Stomach smooth muscle (tissue), 2 donors: ENCODE measurements around the gene CATSPERD.
"Not testable (repeated sequence)": the region's sequence is repeated elsewhere in the genome, so short reads cannot be mapped to it uniquely, and the experiment has no call there.

Source experiments
- H3K27ac ChIP-seq: one replicate; pipeline ENCODE4 v1.7.0; 2013; ENCODE audit warnings: mild to moderate bottlenecking, low read length, inconsistent platforms
- H3K27me3 ChIP-seq, 2 donors: one replicate each; pipeline ENCODE4 v1.7.0; 2013; ENCODE audit warnings: low read length in 2 of 2; ENCODE audit not compliant: insufficient read depth in 2 of 2, control insufficient read depth in 1 of 2
- H3K36me3 ChIP-seq, 2 donors: one replicate each; pipeline ENCODE4 v1.7.0; 2013; ENCODE audit warnings: low read length in 2 of 2; ENCODE audit not compliant: control insufficient read depth in 2 of 2, insufficient read depth in 2 of 2
- H3K4me1 ChIP-seq: one replicate; pipeline ENCODE4 v1.7.0; 2013; ENCODE audit warnings: low read length; ENCODE audit not compliant: control insufficient read depth, insufficient read depth
- H3K4me3 ChIP-seq, 2 donors: one replicate each; pipeline ENCODE4 v1.7.0; 2013; ENCODE audit warnings: low read length in 2 of 2
- H3K9ac ChIP-seq, 2 donors: one replicate each; pipeline ENCODE4 v1.7.0; 2013; ENCODE audit warnings: low read length in 2 of 2, mild to moderate bottlenecking in 1 of 2
- H3K9me3 ChIP-seq, 2 donors: one replicate each; pipeline ENCODE4 v1.7.0; 2013; ENCODE audit warnings: low read length in 2 of 2; ENCODE audit not compliant: control insufficient read depth in 2 of 2
- donor health status: healthy.
- donor health status: Pancreatic carcinoma.

The CATSPERD gene

GRCh38 chr19:5686647-5687359 is 33.6 kb upstream of the CATSPERD start:
- Histone ChIP-seq H3K4me3 (peak overlapping the region; percentile 49 to 74), H3K9ac (peak overlapping the region in 1 of 2 donors; percentile 49), H3K27ac (peak overlapping the region; percentile 49), H3K36me3 (peaks cover 0 to under 1% of the 10 kb centered on the region in 2 donors), H3K4me1 (peaks cover 26% of the 10 kb centered on the region), H3K27me3 (no peaks in the 10 kb centered on the region), H3K9me3 (no peaks in the 10 kb centered on the region)

- Histone ChIP-seq H3K9ac (no peak overlapping the region), H3K27me3 (no peaks in the 10 kb centered on the region), H3K4me3 (peak overlapping the region; percentile 49 to 74), H3K27ac (no peak overlapping the region), H3K9me3 (no peaks in the 10 kb centered on the region), H3K36me3 (peaks cover 5 to 8% of the 10 kb centered on the region in 2 donors), H3K4me1 (peaks cover 34% of the 10 kb centered on the region)
Measured at GRCh38 chr19:5687360-5688198, 32.9 kb upstream of the CATSPERD start.

GRCh38 chr19:5688262-5688881 is 32.1 kb upstream of the CATSPERD start:
- H3K36me3 ChIP-seq, result peaks cover 13 to 16% of the 10 kb centered on the region in 2 donors
- H3K4me1 ChIP-seq, result peaks cover 38% of the 10 kb centered on the region

GRCh38 chr19:5690125-5690954 is 30.1 kb upstream of the CATSPERD start, which contains the start of gene RPL36:
TSS of gene RPL36 (plus strand) at chr19:5690295. CDS start at chr19:5690508, 213 bp downstream.
- Histone ChIP-seq H3K27ac (peak within 1 kb of the TSS; percentile 89), H3K4me3 (peak within 1 kb of the TSS; percentile 86 to 92), H3K27me3 (no peaks in the 10 kb centered on the region), H3K9ac (peak within 1 kb of the TSS; percentile 84 to 87), H3K36me3 (peaks cover 29 to 33% of the 10 kb centered on the region in 2 donors), H3K9me3 (no peaks in the 10 kb centered on the region), H3K4me1 (peaks cover 39% of the 10 kb centered on the region)

More at GRCh38 chr19:5688262-5688881, 32.1 kb upstream of the CATSPERD start:
- H3K27me3 ChIP-seq, H3K9me3 ChIP-seq, H3K4me3 ChIP-seq, H3K9ac ChIP-seq, H3K27ac ChIP-seq: not testable (repeated sequence)

- H3K27ac ChIP-seq, result peak overlapping the region; percentile 89
- H3K9me3 ChIP-seq, result no peaks in the 10 kb centered on the region
- H3K36me3 ChIP-seq, result peaks cover 34 to 37% of the 10 kb centered on the region in 2 donors
- H3K4me3 ChIP-seq, result peak overlapping the region; percentile 86 to 92
- H3K9ac ChIP-seq, result peak overlapping the region; percentile 84 to 87
- H3K27me3 ChIP-seq, result no peaks in the 10 kb centered on the region
- peaks cover 40% of the 10 kb centered on the region for H3K4me1 ChIP-seq
Measured at GRCh38 chr19:5690955-5691821, 29.2 kb upstream of the CATSPERD start.

- H3K4me3 ChIP-seq, result peak overlapping the region in 1 of 2 donors; percentile 92
- peak overlapping the region; percentile 24 for H3K27ac ChIP-seq
- H3K9ac ChIP-seq, result peak overlapping the region in 1 of 2 donors; percentile 22
- no peaks in the 10 kb centered on the region for H3K9me3 ChIP-seq
- H3K27me3 ChIP-seq, result no peaks in the 10 kb centered on the region
- peaks cover 40 to 43% of the 10 kb centered on the region in 2 donors for H3K36me3 ChIP-seq
- peaks cover 34% of the 10 kb centered on the region for H3K4me1 ChIP-seq
Measured at GRCh38 chr19:5691822-5692722, 28.4 kb upstream of the CATSPERD start.

GRCh38 chr19:5692723-5693194 is 27.7 kb upstream of the CATSPERD start:
- H3K9me3 ChIP-seq, result no peaks in the 10 kb centered on the region
- H3K4me3 ChIP-seq, result no peak overlapping the region
- H3K27me3 ChIP-seq, result no peaks in the 10 kb centered on the region
- no peak overlapping the region for H3K9ac ChIP-seq
- H3K36me3 ChIP-seq, result peaks cover 40 to 44% of the 10 kb centered on the region in 2 donors
- H3K4me1 ChIP-seq, result peaks cover 31% of the 10 kb centered on the region
- no peak overlapping the region for H3K27ac ChIP-seq

- no peak overlapping the region for H3K9ac ChIP-seq
- no peaks in the 10 kb centered on the region for H3K27me3 ChIP-seq
- H3K4me3 ChIP-seq, result no peak overlapping the region
- H3K36me3 ChIP-seq, result peaks cover 40 to 44% of the 10 kb centered on the region in 2 donors
- H3K27ac ChIP-seq, result no peak overlapping the region
- peaks cover 31% of the 10 kb centered on the region for H3K4me1 ChIP-seq
- no peaks in the 10 kb centered on the region for H3K9me3 ChIP-seq
Measured at GRCh38 chr19:5693195-5694166, 27.0 kb upstream of the CATSPERD start.
